Caco-2 (cell line): ENCODE measurements around the gene KCNK3. TPM values are rescaled to one million over a fixed set of nuclear protein-coding genes. Genes with fewer than 3 reads are reported as not detected.
A peak's percentile ranks its signal among the peaks of the same experiment; 100 is the strongest.

ENCODE experiments used
- BruUV-seq: library from RNA; stranded (reverse); fragments of 400-500 nt; replicated peaks from 2 replicates; lab custom pipeline; 2021; lab: Mats Ljungman, UMichigan
- CTCF ChIA-PET: fragments of 300-600 bp; sonication (Branson Sonifier 250); formaldehyde crosslinking; loops from one replicate; lab custom pipeline; 2022; ENCODE audit warnings: antibody characterized with exemption; lab: Charles Lee
- POLR2A ChIA-PET: fragments of 300-600 bp; sonication (Branson Sonifier 250); formaldehyde crosslinking; loops from one replicate; lab custom pipeline; 2022; ENCODE audit warnings: antibody characterized with exemption; lab: Charles Lee
- DNase-seq, 2 experiments: peaks; one replicate each; pipeline versions ENCODE4 v3.0.0 to v3.0.0-alpha.2; 2020 to 2022
- H3K27me3 ChIP-seq: replicated peaks from 2 replicates; pipeline ENCODE4 v1.6.0; 2011; ENCODE audit warnings: low read length; ENCODE audit not compliant: control insufficient read depth, insufficient read depth
- H3K36me3 ChIP-seq: 2 replicates; pipeline ENCODE4 v1.5.1; 2011; ENCODE audit warnings: low read length; ENCODE audit not compliant: control insufficient read depth, insufficient read depth
- H3K4me1 ChIP-seq: fragments of 250-450 bp; sonication (Bioruptor Pico); 2 replicates; pipeline ENCODE4 v1.5.1; 2020; ENCODE audit warnings: mild to moderate bottlenecking
- H3K4me3 ChIP-seq: 2 replicates; pipeline ENCODE4 v1.5.1; 2011; ENCODE audit warnings: low read depth, mild to moderate bottlenecking, control low read depth, low read length
- H3K9me3 ChIP-seq: fragments of 250-450 bp; sonication (Bioruptor Pico); 2 replicates; pipeline ENCODE4 v1.5.1; 2020; ENCODE audit warnings: mild to moderate bottlenecking, moderate library complexity
- H3K27ac Mint-ChIP-seq: one replicate; pipeline ENCODE4 v1.8.0; 2022; ENCODE audit warnings: mixed read lengths; ENCODE audit not compliant: unreplicated experiment
- H3K27me3 Mint-ChIP-seq: one replicate; pipeline ENCODE4 v1.8.0; 2022; ENCODE audit warnings: mixed read lengths; ENCODE audit not compliant: insufficient read depth, unreplicated experiment
- H3K36me3 Mint-ChIP-seq: one replicate; pipeline ENCODE4 v1.8.0; 2022; ENCODE audit warnings: mild to moderate bottlenecking, mixed read lengths; ENCODE audit not compliant: insufficient read depth, unreplicated experiment
- H3K4me1 Mint-ChIP-seq: one replicate; pipeline ENCODE4 v1.8.0; 2022; ENCODE audit warnings: low read depth, mixed read lengths; ENCODE audit not compliant: unreplicated experiment
- H3K4me3 Mint-ChIP-seq: one replicate; pipeline ENCODE4 v1.8.0; 2022; ENCODE audit warnings: mild to moderate bottlenecking, moderate library complexity, mixed read lengths; ENCODE audit not compliant: unreplicated experiment
- H3K9me3 Mint-ChIP-seq: one replicate; pipeline ENCODE4 v1.8.0; 2022; ENCODE audit warnings: mixed read lengths; ENCODE audit not compliant: unreplicated experiment
- intact Hi-C: fragments of 100-400 bp; cut with micrococcal nuclease; formaldehyde crosslinking; loops from one replicate; pipeline ENCODE4 v1.10.0; 2022; ENCODE audit not compliant: unreplicated experiment
- total RNA-seq: library from RNA; stranded (reverse); gene quantifications from 2 replicates; pipeline ENCODE4 v1.2.3, GENCODE V29; 2022
- TF ChIP-seq, protein P1 (sequence below), 2 experiments: fragments of 200-600 bp in 1 of 2; IDR thresholded peaks; 1 replicate in 1 of 2; 2 replicates in 1 of 2; pipeline versions ENCODE4 v1.5.1 to v1.8.0; 2011 to 2022; ENCODE audit warnings: antibody characterized with exemption in 1 of 2, control low read depth in 1 of 2, inconsistent platforms in 1 of 2, low read depth in 1 of 2, low read length in 1 of 2, mild to moderate bottlenecking in 1 of 2, moderate library complexity in 1 of 2; ENCODE audit not compliant: insufficient read depth in 1 of 2, severe bottlenecking in 1 of 2, unreplicated experiment in 1 of 2

Gene KCNK3
- total RNA-seq, 1 experiment from 2014 or later = 0.36 TPM

DNA sequence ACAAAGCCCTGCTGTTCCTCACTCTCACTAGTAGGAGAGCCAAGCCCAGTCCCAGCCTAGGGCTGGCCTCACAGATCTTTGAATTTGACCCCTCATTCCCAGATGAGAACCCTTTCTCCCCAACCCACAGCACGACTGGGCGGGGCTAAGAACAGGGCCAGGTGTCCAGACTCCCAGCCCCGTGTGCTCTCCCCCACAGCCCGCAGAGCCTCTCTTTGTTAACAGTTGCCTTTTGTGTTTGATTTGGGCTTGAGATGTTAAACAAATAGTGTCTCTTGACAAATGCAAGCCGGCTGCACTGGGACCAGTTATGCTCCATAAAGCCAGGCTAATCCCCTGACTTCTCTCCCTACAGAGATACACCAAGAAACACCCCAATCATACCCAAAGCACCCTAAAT lies 4.7 kb upstream of the KCNK3 start:
- no peak overlapping the region for H3K27ac Mint-ChIP-seq
- CTCF ChIA-PET = no interaction called here

DNA sequence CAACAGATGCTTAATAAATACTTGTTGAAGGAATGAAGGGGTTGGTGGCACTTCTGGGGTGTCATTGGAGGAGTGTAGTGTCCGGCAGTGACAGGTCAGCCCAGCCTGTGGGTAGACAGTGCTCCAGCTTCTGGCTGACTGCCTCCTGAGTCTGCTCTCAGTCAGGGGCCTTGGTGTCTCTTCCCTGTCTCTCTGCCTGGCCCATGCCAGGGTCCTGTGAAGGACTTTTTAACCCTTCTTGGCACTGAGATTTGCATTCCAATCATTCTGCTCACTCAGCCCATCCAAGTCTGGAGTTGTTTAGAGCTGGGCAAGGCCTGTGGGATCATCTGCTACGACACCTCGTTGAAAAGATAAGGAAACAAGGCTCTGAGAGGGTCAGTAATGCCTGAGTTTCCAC lies 1.4 kb upstream of the KCNK3 start:
- Mint-ChIP-seq H3K4me1 (peaks cover 29% of the 10 kb centered on the region), H3K9me3 (no peaks in the 10 kb centered on the region), H3K27me3 (peaks cover 15% of the 10 kb centered on the region), H3K27ac (no peak overlapping the region), H3K4me3 (no peak overlapping the region), H3K36me3 (no peaks in the 10 kb centered on the region)
- DNase-seq = no peak
- Histone ChIP-seq H3K4me3 (no peak overlapping the region), H3K27me3 (no peaks in the 10 kb centered on the region), H3K9me3 (no peaks in the 10 kb centered on the region), H3K36me3 (no peaks in the 10 kb centered on the region), H3K4me1 (peaks cover 26% of the 10 kb centered on the region)
- TF ChIP-seq, protein P1, sequence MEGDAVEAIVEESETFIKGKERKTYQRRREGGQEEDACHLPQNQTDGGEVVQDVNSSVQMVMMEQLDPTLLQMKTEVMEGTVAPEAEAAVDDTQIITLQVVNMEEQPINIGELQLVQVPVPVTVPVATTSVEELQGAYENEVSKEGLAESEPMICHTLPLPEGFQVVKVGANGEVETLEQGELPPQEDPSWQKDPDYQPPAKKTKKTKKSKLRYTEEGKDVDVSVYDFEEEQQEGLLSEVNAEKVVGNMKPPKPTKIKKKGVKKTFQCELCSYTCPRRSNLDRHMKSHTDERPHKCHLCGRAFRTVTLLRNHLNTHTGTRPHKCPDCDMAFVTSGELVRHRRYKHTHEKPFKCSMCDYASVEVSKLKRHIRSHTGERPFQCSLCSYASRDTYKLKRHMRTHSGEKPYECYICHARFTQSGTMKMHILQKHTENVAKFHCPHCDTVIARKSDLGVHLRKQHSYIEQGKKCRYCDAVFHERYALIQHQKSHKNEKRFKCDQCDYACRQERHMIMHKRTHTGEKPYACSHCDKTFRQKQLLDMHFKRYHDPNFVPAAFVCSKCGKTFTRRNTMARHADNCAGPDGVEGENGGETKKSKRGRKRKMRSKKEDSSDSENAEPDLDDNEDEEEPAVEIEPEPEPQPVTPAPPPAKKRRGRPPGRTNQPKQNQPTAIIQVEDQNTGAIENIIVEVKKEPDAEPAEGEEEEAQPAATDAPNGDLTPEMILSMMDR (IDR thresholded peaks at IDR 0.05; ENCODE audit: insufficient read depth in 1 of 2, low read depth in 1 of 2, low read length in 1 of 2, severe bottlenecking in 1 of 2, unreplicated experiment in 1 of 2) = no peak
- intact Hi-C loops = no loop called here
- CTCF ChIA-PET = no interaction called here
- no TSS peak for BruUV-seq
- POLR2A ChIA-PET = no interaction called here

More for the DNA sequence above, 4.7 kb upstream of the KCNK3 start:
- H3K27me3 ChIP-seq = no peaks in the 10 kb centered on the region
- peaks cover 32% of the 10 kb centered on the region for H3K4me1 Mint-ChIP-seq
- peaks cover 26% of the 10 kb centered on the region for H3K4me1 ChIP-seq
- H3K4me3 Mint-ChIP-seq = no peak overlapping the region
- H3K36me3 Mint-ChIP-seq = no peaks in the 10 kb centered on the region
- no TSS peak for BruUV-seq
- POLR2A ChIA-PET = no interaction called here
- H3K9me3 Mint-ChIP-seq = no peaks in the 10 kb centered on the region
- peaks cover 4% of the 10 kb centered on the region for H3K27me3 Mint-ChIP-seq
- intact Hi-C loops = loop anchor here (5.0 kb wide), 2 partner anchors 60 to 80 kb away; no protein-coding TSS in a partner anchor
- DNase-seq = peak; percentile 62 to 67
- no peaks in the 10 kb centered on the region for H3K9me3 ChIP-seq
- H3K36me3 ChIP-seq = no peaks in the 10 kb centered on the region
- no peak overlapping the region for H3K4me3 ChIP-seq
- TF ChIP-seq, protein P1 (IDR thresholded peaks at IDR 0.05; ENCODE audit: insufficient read depth in 1 of 2, low read depth in 1 of 2, low read length in 1 of 2, severe bottlenecking in 1 of 2, unreplicated experiment in 1 of 2) = no peak

DNA sequence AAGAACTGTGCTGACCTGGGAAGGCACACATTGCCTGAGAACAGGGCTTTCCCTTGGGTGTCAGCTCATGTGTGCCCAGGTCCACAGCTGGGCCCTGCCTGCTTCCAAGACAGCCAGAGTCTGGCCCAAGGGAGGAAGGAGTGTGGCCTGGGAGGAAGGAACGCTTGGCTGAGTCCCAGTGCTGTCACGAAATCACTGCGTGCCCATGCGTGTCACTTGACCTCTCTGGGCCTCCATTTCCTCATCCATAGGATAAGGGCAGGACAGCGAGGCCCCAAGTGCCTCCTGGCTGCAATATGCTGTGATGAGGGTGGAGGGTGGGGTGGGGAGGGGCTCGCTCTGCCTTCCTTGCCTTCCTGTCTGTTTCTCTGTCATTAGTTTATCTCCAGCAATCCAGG lies 642 bp upstream of the KCNK3 start:
- H3K27me3 ChIP-seq = no peaks in the 10 kb centered on the region
- CTCF ChIA-PET = no interaction called here
- H3K4me3 ChIP-seq = no peak overlapping the region
- H3K9me3 ChIP-seq = no peaks in the 10 kb centered on the region
- POLR2A ChIA-PET = no interaction called here
- peak overlapping the region; percentile 65 for H3K4me3 Mint-ChIP-seq
- peaks cover 26% of the 10 kb centered on the region for H3K4me1 ChIP-seq
- DNase-seq = no peak
- H3K27ac Mint-ChIP-seq = peak overlapping the region; percentile 50
- H3K36me3 Mint-ChIP-seq = no peaks in the 10 kb centered on the region
- H3K36me3 ChIP-seq = no peaks in the 10 kb centered on the region
- no TSS peak for BruUV-seq
- intact Hi-C loops = no loop called here
- H3K9me3 Mint-ChIP-seq = no peaks in the 10 kb centered on the region
- H3K4me1 Mint-ChIP-seq = peaks cover 21% of the 10 kb centered on the region
- H3K27me3 Mint-ChIP-seq = peaks cover 15% of the 10 kb centered on the region
- TF ChIP-seq, protein P1 (IDR thresholded peaks at IDR 0.05; ENCODE audit: insufficient read depth in 1 of 2, low read depth in 1 of 2, low read length in 1 of 2, severe bottlenecking in 1 of 2, unreplicated experiment in 1 of 2) = no peak
